ENCODE data around the gene C5orf58.
A peak's percentile ranks its signal among the peaks of the same experiment; 100 is the strongest.
"Not testable (repeated sequence)": the region's sequence is repeated elsewhere in the genome, so short reads cannot be mapped to it uniquely, and the experiment has no call there.

Gene C5orf58

DNA sequence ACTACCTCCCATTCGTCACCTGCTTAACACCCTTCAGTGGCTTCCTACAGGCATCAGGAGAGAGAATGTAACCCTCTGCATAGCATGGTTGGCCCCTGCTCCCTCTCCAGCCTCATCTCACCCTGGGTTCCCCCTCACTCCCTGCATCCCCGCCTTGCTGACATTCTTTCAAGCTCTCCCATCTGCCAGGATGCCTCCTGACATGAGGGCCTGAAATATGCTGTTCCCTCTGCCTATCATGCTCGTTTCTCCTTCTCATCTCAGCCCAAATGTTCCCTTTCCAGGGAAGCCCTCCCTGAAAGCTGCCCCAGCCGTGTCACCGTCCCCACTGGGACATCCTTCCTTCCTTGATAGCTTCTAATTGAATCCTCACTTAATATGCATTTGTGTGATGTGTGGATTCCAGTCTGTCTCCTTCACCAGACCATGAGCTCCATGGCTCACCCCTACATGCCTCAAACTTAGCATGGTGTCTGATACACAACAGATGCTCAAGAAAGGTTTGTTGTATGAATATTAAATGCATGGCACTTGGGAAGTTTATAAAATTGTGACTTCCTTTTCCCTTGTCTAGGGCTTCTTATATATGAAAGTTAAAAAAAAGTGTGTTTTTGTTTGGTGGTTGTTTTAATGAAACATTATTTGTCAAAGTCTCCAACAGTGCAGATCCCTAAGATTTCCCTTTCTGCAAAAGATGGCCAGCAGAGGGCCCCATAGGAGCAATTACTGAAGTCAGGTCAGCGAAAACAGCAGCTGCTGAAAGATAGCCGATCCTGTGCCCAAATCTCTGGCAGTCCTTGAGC, 7.3 kb upstream of the C5orf58 start:
- DNase-seq: peak; percentile 80 to 86

DNA sequence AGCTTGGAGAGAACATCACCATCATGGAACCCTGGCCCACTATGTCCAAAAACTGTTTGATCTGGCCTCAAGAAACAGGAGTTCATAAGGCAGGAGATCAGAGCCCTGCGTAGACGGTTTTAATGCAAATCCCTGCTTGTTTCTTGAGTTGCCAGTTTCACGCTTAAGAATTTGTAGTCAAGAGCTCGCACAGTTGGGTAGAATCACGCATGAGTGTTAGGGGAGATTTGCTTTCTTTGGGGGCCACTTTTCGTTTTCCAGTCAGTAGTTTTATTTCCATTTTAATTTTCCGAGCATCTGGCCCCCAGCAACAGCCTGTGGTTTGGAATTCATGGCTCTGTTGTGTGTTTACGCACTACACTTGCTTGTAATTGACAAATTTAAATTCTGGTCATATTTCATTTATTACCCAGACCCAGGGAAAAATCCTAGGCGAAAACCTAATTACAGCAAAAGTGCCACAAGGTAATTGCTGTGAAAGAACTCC, 6.6 kb upstream of the C5orf58 start:
- DNase-seq: no peak

- DNase-seq: no peak
Observed at GRCh38 chr5:170226661-170227060, 6.1 kb upstream of the C5orf58 start.

DNA sequence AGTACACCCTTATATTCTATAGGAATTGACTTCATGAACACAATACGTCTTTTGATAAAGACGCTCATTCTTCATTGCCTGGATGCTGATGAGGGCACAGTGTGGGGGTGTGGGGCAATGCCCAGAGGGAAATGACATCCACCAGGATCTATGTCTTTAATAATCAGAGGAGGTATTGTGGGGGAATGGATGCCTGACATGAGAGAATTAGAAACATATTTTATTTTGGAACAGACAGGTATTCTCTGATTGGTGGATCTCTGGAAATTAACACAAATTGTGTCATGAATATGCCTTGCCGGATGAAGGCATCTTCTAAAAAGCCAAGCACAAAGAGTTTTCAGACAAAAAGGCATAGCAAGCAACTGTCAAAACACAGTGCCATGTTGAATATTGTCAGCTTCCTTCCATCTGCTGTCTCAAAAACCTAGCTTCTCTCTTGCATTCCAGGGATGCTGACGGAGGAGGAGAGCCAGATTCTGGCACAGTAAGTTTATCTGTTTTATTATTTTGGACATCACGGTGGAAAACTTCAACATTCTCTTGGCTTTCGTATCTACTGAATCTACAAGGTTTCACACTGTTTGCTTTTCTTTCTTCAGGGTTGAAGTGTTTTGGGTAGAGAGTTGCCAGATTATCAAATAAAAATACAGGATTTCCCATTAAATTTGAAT, 3.9 kb upstream of the C5orf58 start:
- DNase-seq: no peak

DNA sequence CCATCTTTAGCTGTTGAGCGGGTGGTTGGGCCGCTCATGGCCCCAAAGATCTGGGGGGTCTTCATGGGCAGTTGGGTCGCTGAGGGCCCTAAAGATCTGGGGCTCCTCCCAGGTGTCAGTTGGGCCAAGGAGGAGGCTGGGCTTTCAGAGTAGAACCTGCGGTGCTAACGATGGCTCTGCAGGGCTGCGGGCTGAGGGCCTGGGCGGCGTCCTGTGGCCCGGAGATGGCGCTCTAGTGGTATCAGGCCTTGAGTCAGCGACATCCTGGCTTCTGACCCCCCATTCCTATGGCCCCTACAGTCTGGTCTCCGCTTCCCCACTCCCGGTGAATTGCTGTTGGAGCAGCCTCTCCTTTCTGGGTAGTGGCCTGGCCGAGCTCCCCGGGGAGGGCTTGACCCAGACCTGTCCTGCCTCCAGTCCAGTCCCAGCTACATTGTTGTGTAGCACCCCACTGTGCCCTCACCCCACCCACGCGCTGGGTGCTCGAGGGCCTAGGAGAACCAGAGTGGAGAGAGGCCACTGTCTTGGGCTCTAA, 640 bp downstream of the C5orf58 start:
- no peak for DNase-seq

DNA sequence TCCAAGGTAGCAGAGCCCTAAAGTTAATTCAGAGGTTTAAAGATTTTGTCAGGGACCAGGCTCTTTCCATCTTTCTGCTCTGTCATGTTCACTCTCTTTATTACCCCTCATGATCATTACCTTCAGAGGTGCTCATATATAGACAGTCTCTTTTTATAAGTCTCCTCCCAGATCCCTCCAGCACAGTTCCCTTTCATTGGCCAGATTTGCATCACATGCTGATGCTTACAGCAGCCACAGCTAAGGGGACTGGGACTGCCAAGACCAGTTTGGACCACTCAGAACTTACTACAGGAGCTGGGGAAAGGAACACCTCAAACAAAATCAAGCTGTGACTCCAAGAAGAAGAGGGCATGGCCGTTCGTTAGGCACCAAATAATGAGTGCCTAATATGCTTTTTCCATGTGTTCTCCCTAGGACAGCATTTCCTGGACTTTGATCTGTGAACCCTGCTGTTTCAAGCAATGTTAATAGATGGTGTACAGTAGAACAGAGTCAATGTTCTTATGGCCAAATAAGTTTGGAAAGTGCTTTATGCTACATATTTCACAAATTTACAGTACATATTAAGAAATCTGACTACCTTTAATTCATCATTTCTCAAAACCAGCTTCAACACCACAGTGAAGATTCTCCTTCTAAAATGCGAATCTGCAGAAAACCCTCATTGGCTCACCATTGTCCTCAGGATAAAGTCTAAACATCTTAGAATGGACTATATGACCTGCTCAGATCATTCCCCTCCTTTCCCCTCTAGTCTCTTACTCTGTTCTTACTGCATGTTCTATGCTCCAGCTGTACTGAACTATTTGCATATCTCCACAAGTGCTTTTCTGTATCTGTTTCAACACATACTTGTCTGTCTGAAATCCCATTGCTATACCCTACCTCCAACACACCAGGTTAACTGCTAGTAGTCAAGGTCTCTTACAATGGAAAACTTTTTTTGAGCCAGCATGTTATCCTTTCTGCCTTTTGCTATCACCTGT, 3.4 kb downstream of the C5orf58 start:
- no peak for DNase-seq

- no peak for DNase-seq
Observed at GRCh38 chr5:170238456-170239196, 5.8 kb downstream of the C5orf58 start.

DNA sequence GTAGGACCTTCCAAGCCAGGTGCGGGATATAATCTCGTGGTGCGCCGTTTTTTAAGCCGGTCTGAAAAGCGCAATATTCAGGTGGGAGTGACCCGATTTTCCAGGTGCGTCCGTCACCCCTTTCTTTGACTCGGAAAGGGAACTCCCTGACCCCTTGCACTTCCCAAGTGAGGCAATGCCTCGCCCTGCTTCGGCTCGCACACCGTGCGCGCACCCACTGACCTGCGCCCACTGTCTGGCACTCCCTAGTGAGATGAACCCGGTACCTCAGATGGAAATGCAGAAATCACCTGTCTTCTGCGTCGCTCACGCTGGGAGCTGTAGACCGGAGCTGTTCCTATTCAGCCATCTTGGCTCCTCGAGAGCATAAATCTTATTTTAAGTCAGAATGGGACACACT, 12.7 kb downstream of the C5orf58 start:
- not testable (repeated sequence) for DNase-seq

GRCh38 chr5:170246126-170246870, 13.5 kb downstream of the C5orf58 start:
- no peak for DNase-seq

GRCh38 chr5:170247363-170247762, 14.6 kb downstream of the C5orf58 start:
- DNase-seq: no peak

- no peak for DNase-seq
Observed at GRCh38 chr5:170248172-170248930, 15.6 kb downstream of the C5orf58 start.

- not testable (repeated sequence) for DNase-seq
Observed at GRCh38 chr5:170248931-170249227, 16.1 kb downstream of the C5orf58 start.

DNA sequence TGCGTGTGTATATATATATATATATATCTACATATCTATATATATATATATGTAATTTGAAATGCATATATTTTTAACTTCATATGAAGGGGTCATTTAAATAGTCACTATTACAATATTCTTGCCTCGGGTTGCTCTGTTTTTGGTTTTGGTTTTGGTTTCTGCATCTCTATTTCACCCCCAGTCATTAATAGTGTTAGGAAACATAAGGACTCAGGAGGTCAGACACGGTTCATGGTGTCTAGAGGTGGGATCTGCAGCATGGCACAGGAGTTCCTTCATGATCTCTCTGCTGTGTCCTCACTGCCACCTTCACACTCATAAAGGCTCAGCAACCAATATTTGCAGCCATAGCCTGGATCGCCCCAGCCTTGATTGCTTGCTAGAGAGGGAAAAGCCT, 16.6 kb downstream of the C5orf58 start:
- DNase-seq: no peak

DNA sequence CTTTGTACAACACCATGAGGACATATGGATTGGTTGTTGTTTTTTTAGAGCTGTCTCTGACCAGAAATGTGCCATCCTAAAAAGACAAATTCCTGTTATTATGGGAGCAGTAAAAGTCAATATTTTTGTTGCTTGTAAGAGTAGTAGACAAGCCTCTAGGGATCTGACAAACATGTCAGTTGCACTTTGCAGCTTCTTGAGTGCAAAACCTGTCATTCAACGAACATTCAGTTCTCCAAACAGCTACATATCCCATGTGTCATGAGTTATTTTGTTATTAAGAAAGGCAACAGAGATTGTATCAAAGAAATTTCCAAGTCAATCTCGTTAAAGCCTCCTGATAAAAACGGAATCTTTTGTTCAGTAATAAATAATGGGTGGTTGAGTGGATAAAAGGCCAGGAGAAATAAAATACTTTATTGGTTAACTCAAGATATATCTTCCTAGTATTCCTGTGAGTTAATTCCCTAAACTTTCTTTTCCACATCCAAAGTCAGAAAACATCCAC, 18.1 kb downstream of the C5orf58 start:
- DNase-seq: no peak

- DNase-seq: no peak
Observed at GRCh38 chr5:170251462-170251861, 18.7 kb downstream of the C5orf58 start.

DNA sequence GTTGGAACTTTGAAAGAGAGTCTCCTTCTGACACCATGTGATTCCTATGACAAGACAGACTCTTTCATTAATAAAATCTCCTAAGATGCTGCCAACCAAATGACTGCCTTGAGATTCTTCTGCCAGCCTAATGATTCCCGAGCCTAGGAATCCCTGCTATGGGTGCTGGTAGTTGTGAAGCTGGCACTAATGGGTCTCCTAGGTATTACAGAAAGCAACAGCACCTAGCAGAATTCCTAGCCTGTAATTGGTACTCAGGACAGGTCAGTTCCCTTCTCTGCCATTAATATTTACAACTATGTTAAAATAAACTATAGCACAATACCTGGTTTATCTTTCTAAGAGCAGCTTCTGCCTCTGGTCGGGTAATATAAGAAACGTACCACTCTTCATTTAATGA, 19.3 kb downstream of the C5orf58 start:
- DNase-seq: no peak

- DNase-seq: no peak
Observed at GRCh38 chr5:170252720-170253350, 20.1 kb downstream of the C5orf58 start.

- peak; percentile 56 to 62 for DNase-seq
Observed at GRCh38 chr5:170254056-170254455, 21.3 kb downstream of the C5orf58 start.

DNA sequence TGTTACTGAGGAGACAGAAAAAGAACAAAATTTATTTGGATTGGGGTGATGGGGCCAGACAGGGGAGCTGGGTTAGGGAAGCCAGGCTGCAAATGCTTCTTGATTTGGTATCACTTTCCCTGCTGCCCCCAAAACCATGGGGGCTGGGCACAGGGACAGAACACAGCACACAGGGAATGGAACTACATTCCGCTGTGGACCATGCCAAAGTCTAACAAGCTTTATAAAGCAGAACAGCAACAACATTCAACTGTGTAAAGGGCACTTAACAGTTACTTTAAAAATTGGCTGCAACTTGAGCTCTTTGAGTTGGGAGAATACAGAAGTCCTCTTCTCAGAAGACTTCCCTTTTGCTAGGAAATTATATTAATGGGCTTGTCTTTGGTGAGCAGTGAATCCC, 23.8 kb downstream of the C5orf58 start:
- no peak for DNase-seq

GRCh38 chr5:170257370-170257769, 24.6 kb downstream of the C5orf58 start:
- no peak for DNase-seq

Data from activated CD4-positive, alpha-beta T cell treated with anti-CD3 and anti-CD28 coated beads, Interleukin-2, amount 50 U/mL, for 48 hours (primary cell).